ENCODE results near the gene NTS.

NTS gene

DNA sequence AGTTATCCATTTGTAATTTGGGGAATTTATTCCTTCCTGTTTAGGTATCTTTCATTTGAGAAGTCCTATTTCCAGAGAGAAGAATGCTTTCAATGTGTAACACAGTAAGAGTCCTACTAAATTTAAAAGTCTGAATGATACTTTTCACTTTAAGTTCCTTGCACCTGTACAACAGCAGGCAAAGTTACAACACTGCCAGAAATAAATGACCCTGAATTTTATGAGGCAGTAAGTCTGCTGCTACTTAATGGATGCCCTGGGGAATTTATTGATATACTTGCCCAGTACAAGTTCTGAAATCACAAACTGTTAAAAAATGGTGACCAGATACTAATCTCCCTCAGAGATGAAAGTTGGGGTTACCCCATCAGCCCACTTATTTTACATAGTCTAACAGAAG, 53.1 kb downstream of the NTS start:
- no peak for DNase-seq

Data from activated naive CD4-positive, alpha-beta T cell treated with anti-CD3 and anti-CD28 coated beads, Interleukin-2, amount 50 U/mL, for 16 hours (primary cell).